ENCODE results near the gene EXD3. TPM values are rescaled to one million over a fixed set of nuclear protein-coding genes. Genes with fewer than 3 reads are reported as not detected.

The EXD3 gene
- total and polyA plus RNA-seq, 2 of the 4 experiments (the other 2 are of a cell fraction) = 1.1 to 7.4 TPM

DNA sequence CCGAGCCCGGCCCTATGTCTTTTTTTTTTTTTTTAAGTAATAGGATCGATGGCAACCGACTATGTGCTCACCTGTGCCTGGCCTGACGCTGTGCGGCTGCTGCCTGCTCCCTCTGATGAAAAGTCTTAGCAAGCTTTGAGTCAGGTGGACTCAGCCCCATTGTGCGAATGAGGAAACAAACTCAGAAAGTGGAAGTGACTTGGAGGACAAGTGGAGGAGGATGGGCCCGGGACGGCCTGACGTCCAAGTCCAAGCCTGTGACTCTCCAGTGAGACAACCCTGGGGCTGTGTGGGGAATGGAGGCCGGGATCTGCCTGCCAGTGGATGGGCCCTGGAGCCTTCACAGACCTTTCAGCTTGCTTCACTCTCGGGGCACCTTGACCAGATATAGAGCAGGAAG is 57.9 kb downstream of the EXD3 start:
- H3K14ac ChIP-seq (replicated peaks; ENCODE audit: low read depth, low read length) = no peak overlapping the region
- no peaks in the 10 kb centered on the region for H3K27me3 ChIP-seq (ENCODE audit: control insufficient read depth, insufficient read depth, low read length)
- no peaks in the 10 kb centered on the region; the same call in 1 of the 2 replicates for H3K4me1 ChIP-seq (ENCODE audit: control insufficient read depth, insufficient read depth, low read length)
- peaks cover 3% of the 10 kb centered on the region; the same call in 1 of the 2 replicates for H3K36me3 ChIP-seq (ENCODE audit: control insufficient read depth, insufficient read depth, low read length)
- no peak overlapping the region for H4K8ac ChIP-seq (ENCODE audit: low read depth in 2 of 2, low read length in 2 of 2)
- no peak overlapping the region for H3K18ac ChIP-seq (ENCODE audit: low read depth, low read length)
- no peak overlapping the region for H2BK20ac ChIP-seq (ENCODE audit: low read depth, low read length)
- no peak overlapping the region for H3K56ac ChIP-seq (ENCODE audit: extremely low read depth, insufficient read depth, low read length)
- H3K23ac ChIP-seq (ENCODE audit: low read depth, low read length) = no peak overlapping the region
- no peak overlapping the region for H3K4ac ChIP-seq (ENCODE audit: low read depth, low read length)
- H2AK5ac ChIP-seq (ENCODE audit: low read depth, low read length) = no peak overlapping the region
- no peak for ATAC-seq (ENCODE audit: low read depth)
- ChIA-PET POLR2A (ENCODE audit: unreplicated experiment) (no interaction called here), CTCF (no interaction called here)
- H2AFZ ChIP-seq (replicated peaks; ENCODE audit: low read length, poor library complexity) = no peak overlapping the region
- no peaks in the 10 kb centered on the region for H3K79me1 ChIP-seq (ENCODE audit: low read depth in 1 of 2, low read length in 2 of 2)
- WGBS, 2 experiments (ENCODE audit: extremely low coverage in 2 of 2, insufficient read length in 1 of 2) = 93% methylated on average over 3 of the region's 12 CpGs; no CpG with 5 or more reads in 1 of the 2 experiments
- no peak for DNase-seq
- TF ChIP-seq SMC3 (IDR thresholded peaks at IDR 0.05; ENCODE audit: low read depth, low read length) (no peak), RAD21 (IDR thresholded peaks at IDR 0.05; ENCODE audit: low read length) (no peak), POLR2A (IDR thresholded peaks at IDR 0.05; ENCODE audit: low read depth, low read length) (no peak), RCOR1 (IDR thresholded peaks at IDR 0.05; ENCODE audit: insufficient replicate concordance, low read length) (no peak), CHD1 (IDR thresholded peaks at IDR 0.05; ENCODE audit: low read depth, low read length) (no peak), RFX5 (IDR thresholded peaks at IDR 0.05; ENCODE audit: low read depth, low read length) (no peak), BHLHE40 (IDR thresholded peaks at IDR 0.05; ENCODE audit: low read depth, low read length) (no peak), MAFK (IDR thresholded peaks at IDR 0.05; ENCODE audit: low read depth, low read length) (no peak), CEBPB (IDR thresholded peaks at IDR 0.05; ENCODE audit: low read depth, low read length) (no peak), MAZ (IDR thresholded peaks at IDR 0.05; ENCODE audit: borderline replicate concordance, low read depth, low read length) (no peak), MXI1 (IDR thresholded peaks at IDR 0.05; ENCODE audit: borderline replicate concordance, low read depth, low read length) (no peak), NFE2L2 (IDR thresholded peaks at IDR 0.05; ENCODE audit: low read depth, low read length) (no peak), FOS (IDR thresholded peaks at IDR 0.05; ENCODE audit: low read depth, low read length) (no peak)
- TF ChIP-seq, protein P1, sequence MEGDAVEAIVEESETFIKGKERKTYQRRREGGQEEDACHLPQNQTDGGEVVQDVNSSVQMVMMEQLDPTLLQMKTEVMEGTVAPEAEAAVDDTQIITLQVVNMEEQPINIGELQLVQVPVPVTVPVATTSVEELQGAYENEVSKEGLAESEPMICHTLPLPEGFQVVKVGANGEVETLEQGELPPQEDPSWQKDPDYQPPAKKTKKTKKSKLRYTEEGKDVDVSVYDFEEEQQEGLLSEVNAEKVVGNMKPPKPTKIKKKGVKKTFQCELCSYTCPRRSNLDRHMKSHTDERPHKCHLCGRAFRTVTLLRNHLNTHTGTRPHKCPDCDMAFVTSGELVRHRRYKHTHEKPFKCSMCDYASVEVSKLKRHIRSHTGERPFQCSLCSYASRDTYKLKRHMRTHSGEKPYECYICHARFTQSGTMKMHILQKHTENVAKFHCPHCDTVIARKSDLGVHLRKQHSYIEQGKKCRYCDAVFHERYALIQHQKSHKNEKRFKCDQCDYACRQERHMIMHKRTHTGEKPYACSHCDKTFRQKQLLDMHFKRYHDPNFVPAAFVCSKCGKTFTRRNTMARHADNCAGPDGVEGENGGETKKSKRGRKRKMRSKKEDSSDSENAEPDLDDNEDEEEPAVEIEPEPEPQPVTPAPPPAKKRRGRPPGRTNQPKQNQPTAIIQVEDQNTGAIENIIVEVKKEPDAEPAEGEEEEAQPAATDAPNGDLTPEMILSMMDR (conservative IDR thresholded peaks at IDR 0.05; ENCODE audit: low read depth, low read length) = no peak
- TF ChIP-seq, protein P2, sequence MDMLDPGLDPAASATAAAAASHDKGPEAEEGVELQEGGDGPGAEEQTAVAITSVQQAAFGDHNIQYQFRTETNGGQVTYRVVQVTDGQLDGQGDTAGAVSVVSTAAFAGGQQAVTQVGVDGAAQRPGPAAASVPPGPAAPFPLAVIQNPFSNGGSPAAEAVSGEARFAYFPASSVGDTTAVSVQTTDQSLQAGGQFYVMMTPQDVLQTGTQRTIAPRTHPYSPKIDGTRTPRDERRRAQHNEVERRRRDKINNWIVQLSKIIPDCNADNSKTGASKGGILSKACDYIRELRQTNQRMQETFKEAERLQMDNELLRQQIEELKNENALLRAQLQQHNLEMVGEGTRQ (IDR thresholded peaks at IDR 0.05; ENCODE audit: low read depth, low read length) = no peak
- TF ChIP-seq, protein P3, sequence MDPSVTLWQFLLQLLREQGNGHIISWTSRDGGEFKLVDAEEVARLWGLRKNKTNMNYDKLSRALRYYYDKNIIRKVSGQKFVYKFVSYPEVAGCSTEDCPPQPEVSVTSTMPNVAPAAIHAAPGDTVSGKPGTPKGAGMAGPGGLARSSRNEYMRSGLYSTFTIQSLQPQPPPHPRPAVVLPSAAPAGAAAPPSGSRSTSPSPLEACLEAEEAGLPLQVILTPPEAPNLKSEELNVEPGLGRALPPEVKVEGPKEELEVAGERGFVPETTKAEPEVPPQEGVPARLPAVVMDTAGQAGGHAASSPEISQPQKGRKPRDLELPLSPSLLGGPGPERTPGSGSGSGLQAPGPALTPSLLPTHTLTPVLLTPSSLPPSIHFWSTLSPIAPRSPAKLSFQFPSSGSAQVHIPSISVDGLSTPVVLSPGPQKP (IDR thresholded peaks at IDR 0.05; ENCODE audit: borderline replicate concordance, low read depth, low read length) = no peak
- H2BK120ac ChIP-seq (ENCODE audit: low read depth, low read length) = no peak overlapping the region
- no peak overlapping the region for H3K9ac ChIP-seq (ENCODE audit: low read depth, low read length)
- in situ Hi-C loops (cut with MboI; ENCODE audit: low sequenced_read_pairs) = no loop called here
- dilution Hi-C loops (cut with HindIII; ENCODE audit: low sequenced_read_pairs, unreplicated experiment) = no loop called here
- H4K20me1 ChIP-seq (ENCODE audit: insufficient read depth, low read length) = no peaks in the 10 kb centered on the region
- no peak overlapping the region for H2AK9ac ChIP-seq (replicated peaks; ENCODE audit: low read depth, low read length, poor library complexity)
- intact Hi-C loops (cut with micrococcal nuclease) = no loop called here
- H4K91ac ChIP-seq (ENCODE audit: insufficient read depth, low read depth, low read length) = no peak overlapping the region
- BruUV-seq (replicated peaks) = no TSS peak
- no peak overlapping the region for H4K5ac ChIP-seq (ENCODE audit: low read depth, low read length)
- no peak overlapping the region for H3K27ac ChIP-seq (ENCODE audit: insufficient read depth, low read length)
- H3K9me1 ChIP-seq (ENCODE audit: insufficient read depth, low read length) = 0 out of 2 replicates have a peak, but pooled peaks cover 2% of the 10 kb centered on the region
- no peak overlapping the region for H3K4me2 ChIP-seq (ENCODE audit: low read depth, low read length)
- no peak overlapping the region for H2BK5ac ChIP-seq (ENCODE audit: low read depth, low read length, poor library complexity, severe bottlenecking)
- no peak overlapping the region for H2BK15ac ChIP-seq (ENCODE audit: low read depth, low read length)
- 0 out of 2 replicates have a peak, but pooled peaks cover 2% of the 10 kb centered on the region for H3K9me3 ChIP-seq (ENCODE audit: control insufficient read depth, insufficient read depth, low read length)
- no peak overlapping the region for H3K4me3 ChIP-seq (ENCODE audit: insufficient read depth, low read depth, low read length)

Measured in IMR-90 (cell line).